ENCODE measurements around the gene TMEM150C.

The TMEM150C gene

GRCh38 chr4:82528868-82529267 lies 32.9 kb downstream of the TMEM150C start:
- Histone ChIP-seq H3K27ac (ENCODE audit: insufficient read depth in 1 of 2, low read depth in 1 of 2, low read length in 2 of 2, poor library complexity in 1 of 2, severe bottlenecking in 2 of 2) (no peak overlapping the region), H3K9me3 (ENCODE audit: control extremely low read depth in 1 of 5, control insufficient read depth in 4 of 5, insufficient read depth in 2 of 5, low read depth in 1 of 5, low read length in 4 of 5) (no peaks in the 10 kb centered on the region), H3K4me3 (ENCODE audit: control insufficient read depth in 1 of 7, extremely low read depth in 1 of 7, insufficient read depth in 4 of 7, low read depth in 2 of 7, low read length in 6 of 7) (no peak overlapping the region), H3K4me1 (ENCODE audit: control extremely low read depth in 1 of 4, control insufficient read depth in 4 of 4, insufficient read depth in 4 of 4, low read length in 3 of 4) (peaks cover 0 to 3% (median 0%) of the 10 kb centered on the region in 4 experiments), H3K27me3 (replicated peaks in 2 of 5; ENCODE audit: control insufficient read depth in 4 of 5, insufficient read depth in 5 of 5, low read length in 4 of 5) (no peaks in the 10 kb centered on the region), H3K36me3 (ENCODE audit: control insufficient read depth in 4 of 4, insufficient read depth in 4 of 4, low read length in 3 of 4) (no peaks in the 10 kb centered on the region)
- 100% methylated on average over 2 of the region's 4 CpGs for WGBS (ENCODE audit: insufficient coverage)
- DNase-seq, result no peak
- POLR2A ChIA-PET, result no interaction called here
- CTCF ChIA-PET, result no interaction called here

- DNase-seq, result no peak
- H3K27me3 ChIP-seq (replicated peaks in 2 of 5; ENCODE audit: control insufficient read depth in 4 of 5, insufficient read depth in 5 of 5, low read length in 4 of 5), result no peaks in the 10 kb centered on the region
- no peak overlapping the region for H3K4me3 ChIP-seq (ENCODE audit: control insufficient read depth in 1 of 7, extremely low read depth in 1 of 7, insufficient read depth in 4 of 7, low read depth in 2 of 7, low read length in 6 of 7)
- H3K9me3 ChIP-seq (ENCODE audit: control extremely low read depth in 1 of 5, control insufficient read depth in 4 of 5, insufficient read depth in 2 of 5, low read depth in 1 of 5, low read length in 4 of 5), result no peaks in the 10 kb centered on the region
- peaks cover 0 to 3% (median 0%) of the 10 kb centered on the region in 4 experiments for H3K4me1 ChIP-seq (ENCODE audit: control extremely low read depth in 1 of 4, control insufficient read depth in 4 of 4, insufficient read depth in 4 of 4, low read length in 3 of 4)
- H3K36me3 ChIP-seq (ENCODE audit: control insufficient read depth in 4 of 4, insufficient read depth in 4 of 4, low read length in 3 of 4), result no peaks in the 10 kb centered on the region
- no peak overlapping the region for H3K27ac ChIP-seq (ENCODE audit: insufficient read depth in 1 of 2, low read depth in 1 of 2, low read length in 2 of 2, poor library complexity in 1 of 2, severe bottlenecking in 2 of 2)
- 100% methylated on average over 2 of the region's 2 CpGs for WGBS (ENCODE audit: insufficient coverage)
- POLR2A ChIA-PET, result no interaction called here
- CTCF ChIA-PET, result no interaction called here
Observed at GRCh38 chr4:82528074-82528473, 33.7 kb downstream of the TMEM150C start.

- no peaks in the 10 kb centered on the region for H3K9me3 ChIP-seq (ENCODE audit: control extremely low read depth in 1 of 5, control insufficient read depth in 4 of 5, insufficient read depth in 2 of 5, low read depth in 1 of 5, low read length in 4 of 5)
- no peaks in the 10 kb centered on the region for H3K36me3 ChIP-seq (ENCODE audit: control insufficient read depth in 4 of 4, insufficient read depth in 4 of 4, low read length in 3 of 4)
- peaks cover 0 to 3% (median 0%) of the 10 kb centered on the region in 4 experiments for H3K4me1 ChIP-seq (ENCODE audit: control extremely low read depth in 1 of 4, control insufficient read depth in 4 of 4, insufficient read depth in 4 of 4, low read length in 3 of 4)
- H3K27ac ChIP-seq (ENCODE audit: insufficient read depth in 1 of 2, low read depth in 1 of 2, low read length in 2 of 2, poor library complexity in 1 of 2, severe bottlenecking in 2 of 2), result no peak overlapping the region
- no peaks in the 10 kb centered on the region for H3K27me3 ChIP-seq (replicated peaks in 2 of 5; ENCODE audit: control insufficient read depth in 4 of 5, insufficient read depth in 5 of 5, low read length in 4 of 5)
- ChIA-PET POLR2A (no interaction called here), CTCF (no interaction called here)
- WGBS (ENCODE audit: insufficient coverage), result 100% methylated on average over 1 of the region's 4 CpGs
- H3K4me3 ChIP-seq (ENCODE audit: control insufficient read depth in 1 of 7, extremely low read depth in 1 of 7, insufficient read depth in 4 of 7, low read depth in 2 of 7, low read length in 6 of 7), result no peak overlapping the region
- DNase-seq, result peak in 2 of 3 donors; percentile 6 to 32
Observed at GRCh38 chr4:82525307-82525911, 36.4 kb downstream of the TMEM150C start.

- Histone ChIP-seq H3K27ac (ENCODE audit: insufficient read depth in 1 of 2, low read depth in 1 of 2, low read length in 2 of 2, poor library complexity in 1 of 2, severe bottlenecking in 2 of 2) (no peak overlapping the region), H3K36me3 (ENCODE audit: control insufficient read depth in 4 of 4, insufficient read depth in 4 of 4, low read length in 3 of 4) (no peaks in the 10 kb centered on the region), H3K27me3 (replicated peaks in 2 of 5; ENCODE audit: control insufficient read depth in 4 of 5, insufficient read depth in 5 of 5, low read length in 4 of 5) (no peaks in the 10 kb centered on the region), H3K9me3 (ENCODE audit: control extremely low read depth in 1 of 5, control insufficient read depth in 4 of 5, insufficient read depth in 2 of 5, low read depth in 1 of 5, low read length in 4 of 5) (no peaks in the 10 kb centered on the region), H3K4me1 (ENCODE audit: control extremely low read depth in 1 of 4, control insufficient read depth in 4 of 4, insufficient read depth in 4 of 4, low read length in 3 of 4) (peaks cover 0 to 3% (median 0%) of the 10 kb centered on the region in 4 experiments), H3K4me3 (ENCODE audit: control insufficient read depth in 1 of 7, extremely low read depth in 1 of 7, insufficient read depth in 4 of 7, low read depth in 2 of 7, low read length in 6 of 7) (no peak overlapping the region)
- ChIA-PET CTCF (no interaction called here), POLR2A (no interaction called here)
- 96% methylated on average over 3 of the region's 6 CpGs for WGBS (ENCODE audit: insufficient coverage)
- DNase-seq, result no peak
Observed at GRCh38 chr4:82524570-82525152, 37.1 kb downstream of the TMEM150C start.

GRCh38 chr4:82523179-82523578 lies 38.6 kb downstream of the TMEM150C start:
- ChIA-PET CTCF (no interaction called here), POLR2A (no interaction called here)
- no peak overlapping the region for H3K27ac ChIP-seq (ENCODE audit: insufficient read depth in 1 of 2, low read depth in 1 of 2, low read length in 2 of 2, poor library complexity in 1 of 2, severe bottlenecking in 2 of 2)
- 94% methylated on average over 9 of the region's 9 CpGs for WGBS (ENCODE audit: insufficient coverage)
- no peak for DNase-seq
- no peak overlapping the region for H3K4me3 ChIP-seq (ENCODE audit: control insufficient read depth in 1 of 7, extremely low read depth in 1 of 7, insufficient read depth in 4 of 7, low read depth in 2 of 7, low read length in 6 of 7)
- H3K27me3 ChIP-seq (replicated peaks in 2 of 5; ENCODE audit: control insufficient read depth in 4 of 5, insufficient read depth in 5 of 5, low read length in 4 of 5), result no peaks in the 10 kb centered on the region
- peaks cover 0 to 3% (median 0%) of the 10 kb centered on the region in 4 experiments for H3K4me1 ChIP-seq (ENCODE audit: control extremely low read depth in 1 of 4, control insufficient read depth in 4 of 4, insufficient read depth in 4 of 4, low read length in 3 of 4)
- H3K36me3 ChIP-seq (ENCODE audit: control insufficient read depth in 4 of 4, insufficient read depth in 4 of 4, low read length in 3 of 4), result no peaks in the 10 kb centered on the region
- H3K9me3 ChIP-seq (ENCODE audit: control extremely low read depth in 1 of 5, control insufficient read depth in 4 of 5, insufficient read depth in 2 of 5, low read depth in 1 of 5, low read length in 4 of 5), result no peaks in the 10 kb centered on the region

GRCh38 chr4:82522472-82522871 lies 39.3 kb downstream of the TMEM150C start:
- Histone ChIP-seq H3K4me3 (ENCODE audit: control insufficient read depth in 1 of 7, extremely low read depth in 1 of 7, insufficient read depth in 4 of 7, low read depth in 2 of 7, low read length in 6 of 7) (no peak overlapping the region), H3K27me3 (replicated peaks in 2 of 5; ENCODE audit: control insufficient read depth in 4 of 5, insufficient read depth in 5 of 5, low read length in 4 of 5) (no peaks in the 10 kb centered on the region), H3K27ac (ENCODE audit: insufficient read depth in 1 of 2, low read depth in 1 of 2, low read length in 2 of 2, poor library complexity in 1 of 2, severe bottlenecking in 2 of 2) (no peak overlapping the region), H3K36me3 (ENCODE audit: control insufficient read depth in 4 of 4, insufficient read depth in 4 of 4, low read length in 3 of 4) (no peaks in the 10 kb centered on the region), H3K4me1 (ENCODE audit: control extremely low read depth in 1 of 4, control insufficient read depth in 4 of 4, insufficient read depth in 4 of 4, low read length in 3 of 4) (peaks cover 0 to 3% (median 0%) of the 10 kb centered on the region in 4 experiments), H3K9me3 (ENCODE audit: control extremely low read depth in 1 of 5, control insufficient read depth in 4 of 5, insufficient read depth in 2 of 5, low read depth in 1 of 5, low read length in 4 of 5) (no peaks in the 10 kb centered on the region)
- no peak for DNase-seq
- POLR2A ChIA-PET, result no interaction called here
- 93% methylated on average over 4 of the region's 4 CpGs for WGBS (ENCODE audit: insufficient coverage)
- CTCF ChIA-PET, result no interaction called here

GRCh38 chr4:82521283-82521682 lies 40.5 kb downstream of the TMEM150C start:
- 67% methylated on average over 2 of the region's 2 CpGs for WGBS (ENCODE audit: insufficient coverage)
- Histone ChIP-seq H3K4me1 (ENCODE audit: control extremely low read depth in 1 of 4, control insufficient read depth in 4 of 4, insufficient read depth in 4 of 4, low read length in 3 of 4) (peaks cover 0 to 3% (median 0%) of the 10 kb centered on the region in 4 experiments), H3K9me3 (ENCODE audit: control extremely low read depth in 1 of 5, control insufficient read depth in 4 of 5, insufficient read depth in 2 of 5, low read depth in 1 of 5, low read length in 4 of 5) (no peaks in the 10 kb centered on the region), H3K27me3 (replicated peaks in 2 of 5; ENCODE audit: control insufficient read depth in 4 of 5, insufficient read depth in 5 of 5, low read length in 4 of 5) (no peaks in the 10 kb centered on the region), H3K36me3 (ENCODE audit: control insufficient read depth in 4 of 4, insufficient read depth in 4 of 4, low read length in 3 of 4) (no peaks in the 10 kb centered on the region), H3K27ac (ENCODE audit: insufficient read depth in 1 of 2, low read depth in 1 of 2, low read length in 2 of 2, poor library complexity in 1 of 2, severe bottlenecking in 2 of 2) (no peak overlapping the region), H3K4me3 (ENCODE audit: control insufficient read depth in 1 of 7, extremely low read depth in 1 of 7, insufficient read depth in 4 of 7, low read depth in 2 of 7, low read length in 6 of 7) (no peak overlapping the region)
- ChIA-PET CTCF (no interaction called here), POLR2A (no interaction called here)
- no peak for DNase-seq

All from common myeloid progenitor, CD34-positive (primary cell).